ENCODE measurements around the gene IFNA17. TPM values are rescaled to one million over a fixed set of nuclear protein-coding genes. Genes with fewer than 3 reads are reported as not detected.

Gene IFNA17
- polyA plus RNA-seq (2012; ENCODE audit: insufficient read length, low read depth): not detected

- TF ChIP-seq, protein P1, sequence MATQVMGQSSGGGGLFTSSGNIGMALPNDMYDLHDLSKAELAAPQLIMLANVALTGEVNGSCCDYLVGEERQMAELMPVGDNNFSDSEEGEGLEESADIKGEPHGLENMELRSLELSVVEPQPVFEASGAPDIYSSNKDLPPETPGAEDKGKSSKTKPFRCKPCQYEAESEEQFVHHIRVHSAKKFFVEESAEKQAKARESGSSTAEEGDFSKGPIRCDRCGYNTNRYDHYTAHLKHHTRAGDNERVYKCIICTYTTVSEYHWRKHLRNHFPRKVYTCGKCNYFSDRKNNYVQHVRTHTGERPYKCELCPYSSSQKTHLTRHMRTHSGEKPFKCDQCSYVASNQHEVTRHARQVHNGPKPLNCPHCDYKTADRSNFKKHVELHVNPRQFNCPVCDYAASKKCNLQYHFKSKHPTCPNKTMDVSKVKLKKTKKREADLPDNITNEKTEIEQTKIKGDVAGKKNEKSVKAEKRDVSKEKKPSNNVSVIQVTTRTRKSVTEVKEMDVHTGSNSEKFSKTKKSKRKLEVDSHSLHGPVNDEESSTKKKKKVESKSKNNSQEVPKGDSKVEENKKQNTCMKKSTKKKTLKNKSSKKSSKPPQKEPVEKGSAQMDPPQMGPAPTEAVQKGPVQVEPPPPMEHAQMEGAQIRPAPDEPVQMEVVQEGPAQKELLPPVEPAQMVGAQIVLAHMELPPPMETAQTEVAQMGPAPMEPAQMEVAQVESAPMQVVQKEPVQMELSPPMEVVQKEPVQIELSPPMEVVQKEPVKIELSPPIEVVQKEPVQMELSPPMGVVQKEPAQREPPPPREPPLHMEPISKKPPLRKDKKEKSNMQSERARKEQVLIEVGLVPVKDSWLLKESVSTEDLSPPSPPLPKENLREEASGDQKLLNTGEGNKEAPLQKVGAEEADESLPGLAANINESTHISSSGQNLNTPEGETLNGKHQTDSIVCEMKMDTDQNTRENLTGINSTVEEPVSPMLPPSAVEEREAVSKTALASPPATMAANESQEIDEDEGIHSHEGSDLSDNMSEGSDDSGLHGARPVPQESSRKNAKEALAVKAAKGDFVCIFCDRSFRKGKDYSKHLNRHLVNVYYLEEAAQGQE (IDR thresholded peaks at IDR 0.05; ENCODE audit: insufficient read depth in 1 of 2, low read depth in 2 of 2, low read length in 2 of 2): no peak
- TF ChIP-seq SIN3A (IDR thresholded peaks at IDR 0.05; ENCODE audit: borderline replicate concordance, insufficient read depth, low read length) (no peak), POLR2AphosphoS5 (IDR thresholded peaks at IDR 0.05; ENCODE audit: low read depth, low read length) (no peak), TAF1 (IDR thresholded peaks at IDR 0.05; ENCODE audit: borderline replicate concordance, insufficient read depth, low read length) (no peak), FOXP2 (optimal IDR thresholded peaks at IDR 0.05; ENCODE audit: borderline replicate concordance, extremely low read depth, extremely low read length, insufficient read depth) (no peak)
Observed at GRCh38 chr9:21228122-21228521, at the start of gene IFNA17. Gene IFNA17 (minus strand): TSS chr9:21228222. CDS start chr9:21228173, 49 bp downstream.

DNA sequence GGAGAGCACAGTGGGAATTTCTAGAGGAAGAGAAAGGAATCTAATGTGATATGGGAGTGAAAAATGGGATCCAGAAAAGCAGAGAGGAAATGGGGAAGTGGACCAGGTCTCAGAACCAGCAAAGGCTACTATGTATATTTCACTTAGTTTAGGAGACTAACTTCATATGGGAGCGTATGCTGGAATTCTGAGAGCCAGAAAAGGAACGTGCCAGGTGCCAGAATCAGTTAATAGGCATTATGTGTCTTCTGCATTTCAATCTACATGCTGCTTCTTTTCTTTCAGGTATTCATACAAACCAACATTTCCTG is 40.3 kb upstream of the IFNA17 start:
- TF ChIP-seq, protein P1 (IDR thresholded peaks at IDR 0.05; ENCODE audit: insufficient read depth in 1 of 2, low read depth in 2 of 2, low read length in 2 of 2): no peak
- no peak for TF ChIP-seq SIN3A (IDR thresholded peaks at IDR 0.05; ENCODE audit: borderline replicate concordance, insufficient read depth, low read length)
- TF ChIP-seq FOXP2 (optimal IDR thresholded peaks at IDR 0.05; ENCODE audit: borderline replicate concordance, extremely low read depth, extremely low read length, insufficient read depth): no peak
- no peak for TF ChIP-seq POLR2AphosphoS5 (IDR thresholded peaks at IDR 0.05; ENCODE audit: low read depth, low read length)
- TF ChIP-seq TAF1 (IDR thresholded peaks at IDR 0.05; ENCODE audit: borderline replicate concordance, insufficient read depth, low read length): no peak

GRCh38 chr9:21267485-21268346 is 39.7 kb upstream of the IFNA17 start:
- TF ChIP-seq, protein P1 (IDR thresholded peaks at IDR 0.05; ENCODE audit: insufficient read depth in 1 of 2, low read depth in 2 of 2, low read length in 2 of 2): no peak
- no peak for TF ChIP-seq SIN3A (IDR thresholded peaks at IDR 0.05; ENCODE audit: borderline replicate concordance, insufficient read depth, low read length)
- no peak for TF ChIP-seq TAF1 (IDR thresholded peaks at IDR 0.05; ENCODE audit: borderline replicate concordance, insufficient read depth, low read length)
- TF ChIP-seq POLR2AphosphoS5 (IDR thresholded peaks at IDR 0.05; ENCODE audit: low read depth, low read length): no peak
- TF ChIP-seq FOXP2 (optimal IDR thresholded peaks at IDR 0.05; ENCODE audit: borderline replicate concordance, extremely low read depth, extremely low read length, insufficient read depth): no peak

GRCh38 chr9:21266733-21267484 is 38.9 kb upstream of the IFNA17 start:
- TF ChIP-seq POLR2AphosphoS5 (IDR thresholded peaks at IDR 0.05; ENCODE audit: low read depth, low read length) (no peak), SIN3A (IDR thresholded peaks at IDR 0.05; ENCODE audit: borderline replicate concordance, insufficient read depth, low read length) (no peak), TAF1 (IDR thresholded peaks at IDR 0.05; ENCODE audit: borderline replicate concordance, insufficient read depth, low read length) (no peak), FOXP2 (optimal IDR thresholded peaks at IDR 0.05; ENCODE audit: borderline replicate concordance, extremely low read depth, extremely low read length, insufficient read depth) (no peak)
- TF ChIP-seq, protein P1 (IDR thresholded peaks at IDR 0.05; ENCODE audit: insufficient read depth in 1 of 2, low read depth in 2 of 2, low read length in 2 of 2): no peak

Measured in PFSK-1 (cell line).